Endothelial cell of umbilical vein (primary cell): ENCODE data around the gene APOBEC4. TPM values are rescaled to one million over a fixed set of nuclear protein-coding genes. Genes with fewer than 3 reads are reported as not detected.

Source experiments
- BruUV-seq: library from RNA; stranded (reverse); fragments of 400-500 nt; replicated peaks from 2 replicates; lab custom pipeline; 2021; lab: Mats Ljungman, UMichigan
- CTCF ChIA-PET: fragments of 300-600, 350-600 bp; sonication (Branson Sonifier 250); formaldehyde crosslinking; loops from one replicate; lab custom pipeline; 2021; ENCODE audit warnings: antibody characterized with exemption, inconsistent platforms; lab: Charles Lee
- POLR2A ChIA-PET: fragments of 300-600, 350-600 bp; sonication (Branson Sonifier 250); formaldehyde crosslinking; loops from one replicate; lab custom pipeline; 2021; ENCODE audit warnings: antibody characterized with exemption, inconsistent platforms; lab: Charles Lee
- DNase-seq: peaks from one replicate; pipeline ENCODE4 v3.0.0-alpha.2; 2011; ENCODE audit warnings: low read depth, low spot score
- FAIRE-seq: peaks from 2 replicates; lab custom pipeline; 2011; peaks lifted over from hg19 to GRCh38; lab: Jason Lieb, UNC
- H2AFZ ChIP-seq: 2 replicates; pipeline ENCODE4 v1.6.0; 2012; ENCODE audit warnings: low read depth, low read length, control low read depth, inconsistent platforms
- H3K27ac ChIP-seq: 2 replicates; pipeline ENCODE4 v1.5.1; 2011; ENCODE audit warnings: low read depth, mild to moderate bottlenecking, control low read depth, low read length, moderate library complexity; ENCODE audit not compliant: insufficient read depth
- H3K27me3 ChIP-seq, 2 experiments: 2 replicates each; pipeline versions ENCODE4 v1.6.0 to v1.6.1; 2011; ENCODE audit warnings: low read length in 2 of 2, mixed read lengths in 1 of 2; ENCODE audit not compliant: control insufficient read depth in 2 of 2, insufficient read depth in 2 of 2
- H3K36me3 ChIP-seq, 2 experiments: 2 replicates in 1 of 2; 3 replicates in 1 of 2; pipeline ENCODE4 v1.5.1; 2011; ENCODE audit warnings: low read length in 2 of 2, mild to moderate bottlenecking in 1 of 2, moderate library complexity in 1 of 2; ENCODE audit not compliant: control insufficient read depth in 2 of 2, insufficient read depth in 2 of 2; ENCODE audit errors: extremely low read depth in 1 of 2
- H3K4me1 ChIP-seq: 3 replicates; pipeline ENCODE4 v1.5.1; 2011; ENCODE audit warnings: mild to moderate bottlenecking, low read length; ENCODE audit not compliant: control insufficient read depth, insufficient read depth; ENCODE audit errors: extremely low read depth
- H3K4me2 ChIP-seq: 2 replicates; pipeline ENCODE4 v1.6.1; 2011; ENCODE audit warnings: low read length, control low read depth, mixed read lengths; ENCODE audit not compliant: insufficient read depth
- H3K4me3 ChIP-seq, 3 experiments: fragments of 200-600 bp in 1 of 3; sonication (generic), shearing (Covaris generic) in 1 of 3; replicated peaks in 1 of 3; 2 replicates each; pipeline ENCODE4 v1.5.1; 2011 to 2016; ENCODE audit warnings: control low read depth in 3 of 3, low read length in 3 of 3, mild to moderate bottlenecking in 2 of 3, inconsistent platforms in 1 of 3, low read depth in 1 of 3, moderate library complexity in 1 of 3; ENCODE audit not compliant: insufficient read depth in 1 of 3
- H3K79me2 ChIP-seq: 2 replicates; pipeline ENCODE4 v1.6.0; 2012; ENCODE audit warnings: low read length, inconsistent platforms; ENCODE audit not compliant: control insufficient read depth, insufficient read depth
- H3K9ac ChIP-seq: replicated peaks from 2 replicates; pipeline ENCODE3; 2011; ENCODE audit warnings: low read length, control low read depth; ENCODE audit not compliant: insufficient read depth; ENCODE audit errors: extremely low read depth
- H3K9me1 ChIP-seq: replicated peaks from 3 replicates; pipeline ENCODE4 v1.6.0; 2011; ENCODE audit warnings: mild to moderate bottlenecking, low read length; ENCODE audit not compliant: control insufficient read depth, insufficient read depth; ENCODE audit errors: extremely low read depth
- H3K9me3 ChIP-seq: replicated peaks from 2 replicates; pipeline ENCODE4 v1.5.1; 2012; ENCODE audit warnings: low read length, inconsistent platforms; ENCODE audit not compliant: control insufficient read depth, insufficient read depth
- H4K20me1 ChIP-seq: replicated peaks from 2 replicates; pipeline ENCODE3; 2011; ENCODE audit warnings: mild to moderate bottlenecking, low read length; ENCODE audit not compliant: control insufficient read depth, insufficient read depth; ENCODE audit errors: extremely low read depth
- CTCF ChIP-seq, 2 donors: IDR thresholded peaks; 1 replicate in 1 of 2; 2 replicates in 1 of 2; pipeline ENCODE4 v1.5.1; 2011; ENCODE audit warnings: low read length in 2 of 2, mild to moderate bottlenecking in 2 of 2, moderate library complexity in 2 of 2, control low read depth in 1 of 2, inconsistent platforms in 1 of 2, low read depth in 1 of 2; ENCODE audit not compliant: insufficient read depth in 1 of 2; ENCODE audit errors: extremely low read depth in 1 of 2
- FOS ChIP-seq: IDR thresholded peaks from 2 replicates; pipeline ENCODE4 v1.6.1; 2011; ENCODE audit warnings: mild to moderate bottlenecking, low read length, moderate library complexity, borderline replicate concordance; ENCODE audit not compliant: insufficient read depth
- GATA2 ChIP-seq: IDR thresholded peaks from 2 replicates; pipeline ENCODE4 v1.7.0; 2011; ENCODE audit warnings: low read depth, mild to moderate bottlenecking, moderate library complexity, mixed read lengths, low read length; ENCODE audit not compliant: insufficient read length, insufficient read depth
- JUN ChIP-seq: IDR thresholded peaks from 2 replicates; pipeline ENCODE4 v1.6.1; 2011; ENCODE audit warnings: borderline replicate concordance, low read depth; ENCODE audit not compliant: insufficient read length, insufficient read depth
- POLR2A ChIP-seq: IDR thresholded peaks from 2 replicates; pipeline ENCODE4 v1.6.1; 2012; ENCODE audit warnings: low read depth, mild to moderate bottlenecking, control low read depth, low read length
- POLR2AphosphoS5 ChIP-seq: IDR thresholded peaks from 2 replicates; pipeline ENCODE4 v1.6.1; 2012; ENCODE audit warnings: low read depth, mild to moderate bottlenecking, control low read depth, low read length, moderate library complexity; ENCODE audit not compliant: insufficient read depth
- dilution Hi-C: fragments of 300-500 bp; cut with MboI; formaldehyde crosslinking; loops from one replicate; pipeline ENCODE4 v1.15.0; 2019; ENCODE audit warnings: low sequenced_read_pairs; ENCODE audit not compliant: extremely low pct_ligation_motif_present
- intact Hi-C: fragments of 100-400 bp; cut with micrococcal nuclease; formaldehyde crosslinking; loops from one replicate; pipeline ENCODE4 v1.10.0; 2022
- polyA plus RNA-seq, 4 experiments: library from polyadenylated mRNA; depleted of rRNA in 3 of 4; stranded (reverse) in 3 of 4; unstranded in 1 of 4; fragments of >200 nt; gene quantifications; 2 replicates each; pipeline versions ENCODE4 v1.2.1 to v1.2.3, GENCODE V29; 2011 to 2012; ENCODE audit warnings: missing spikeins in 1 of 4
- total RNA-seq: library from RNA; stranded (reverse); gene quantifications from 2 replicates; pipeline ENCODE4 v1.2.3, GENCODE V29; 2021

APOBEC4 gene
- total and polyA plus RNA-seq, 2 donors (not counting 3 experiments of a cell fraction or from before 2014, with no cell fraction given): not detected

GRCh38 chr1:183697814-183698590, 44.9 kb upstream of the APOBEC4 start:
- H3K27ac ChIP-seq: no peak overlapping the region
- H3K4me1 ChIP-seq: peaks cover 14% of the 10 kb centered on the region
- FAIRE-seq: peak; percentile 59
- H3K4me2 ChIP-seq: peak overlapping the region; percentile 46
- intact Hi-C loops (no loop called here), dilution Hi-C loops (no loop called here)
- no peak overlapping the region for H3K4me3 ChIP-seq
- peak; percentile 56 for DNase-seq
- no peaks in the 10 kb centered on the region for H3K79me2 ChIP-seq
- no peak overlapping the region for H3K9ac ChIP-seq
- TF ChIP-seq POLR2A (no peak), POLR2AphosphoS5 (no peak), CTCF (IDR thresholded peaks at IDR 0.05; ENCODE audit: extremely low read depth in 1 of 2, insufficient read depth in 1 of 2, low read depth in 1 of 2, low read length in 2 of 2) (no peak), JUN (peak; percentile 12), GATA2 (no peak), FOS (no peak)
- ChIA-PET POLR2A (no interaction called here), CTCF (interaction anchor here (0.6 to 1.5 kb wide), 3 partner anchors 13 to 217 kb away, joined by 3 to 6 read pairs (median 4); no protein-coding TSS in a partner anchor)
- no peaks in the 10 kb centered on the region for H3K36me3 ChIP-seq
- H3K27me3 ChIP-seq: no peaks in the 10 kb centered on the region
- H3K9me1 ChIP-seq: no peaks in the 10 kb centered on the region
- no TSS peak for BruUV-seq
- H3K9me3 ChIP-seq: no peaks in the 10 kb centered on the region
- H2AFZ ChIP-seq: no peak overlapping the region
- H4K20me1 ChIP-seq: no peaks in the 10 kb centered on the region
